GM12865 (cell line): ENCODE measurements around the gene COL12A1.

Experiments used
- DNase-seq: peaks from one replicate; pipeline ENCODE4 v3.0.0; 2010; ENCODE audit warnings: low read depth
- H3K4me3 ChIP-seq: 2 replicates; pipeline ENCODE4 v1.5.1; 2011; ENCODE audit warnings: mild to moderate bottlenecking, low read depth, low read length, control low read depth
- CTCF ChIP-seq: IDR thresholded peaks from 2 replicates; pipeline ENCODE4 v1.5.1; 2011; ENCODE audit warnings: low read length, control low read depth, low read depth, inconsistent platforms; ENCODE audit not compliant: insufficient read depth; ENCODE audit errors: missing control alignments

COL12A1 gene

GRCh38 chr6:75178757-75179156 is 27.1 kb downstream of the COL12A1 start:
- H3K4me3 ChIP-seq, result no peak overlapping the region
- no peak for TF ChIP-seq CTCF
- no peak for DNase-seq

GRCh38 chr6:75176076-75176582 is 29.7 kb downstream of the COL12A1 start:
- no peak overlapping the region for H3K4me3 ChIP-seq
- TF ChIP-seq CTCF, result no peak
- DNase-seq, result no peak

- TF ChIP-seq CTCF, result no peak
- H3K4me3 ChIP-seq, result no peak overlapping the region
- no peak for DNase-seq
Observed at GRCh38 chr6:75171986-75172385, 33.9 kb downstream of the COL12A1 start.

- H3K4me3 ChIP-seq, result no peak overlapping the region
- no peak for DNase-seq
- no peak for TF ChIP-seq CTCF
Observed at GRCh38 chr6:75171567-75171966, 34.3 kb downstream of the COL12A1 start.

- no peak for TF ChIP-seq CTCF
- H3K4me3 ChIP-seq, result no peak overlapping the region
- no peak for DNase-seq
Observed at GRCh38 chr6:75170691-75171560, 34.9 kb downstream of the COL12A1 start.

- DNase-seq, result no peak
- TF ChIP-seq CTCF, result no peak
- H3K4me3 ChIP-seq, result no peak overlapping the region
Observed at GRCh38 chr6:75169689-75170586, 35.9 kb downstream of the COL12A1 start.
